GM19397 (cell line): ENCODE data around the gene DIDO1.
A peak's percentile ranks its signal among the peaks of the same experiment; 100 is the strongest.
"Not testable (repeated sequence)": the region's sequence is repeated elsewhere in the genome, so short reads cannot be mapped to it uniquely, and the experiment has no call there.

Source experiments
- ATAC-seq: cut with Tn5 transposase; IDR thresholded peaks from one replicate; pipeline ENCODE4 v1.9.1; 2021; ENCODE audit warnings: mild to moderate bottlenecking, moderate library complexity; ENCODE audit not compliant: unreplicated experiment

DIDO1 gene

DNA sequence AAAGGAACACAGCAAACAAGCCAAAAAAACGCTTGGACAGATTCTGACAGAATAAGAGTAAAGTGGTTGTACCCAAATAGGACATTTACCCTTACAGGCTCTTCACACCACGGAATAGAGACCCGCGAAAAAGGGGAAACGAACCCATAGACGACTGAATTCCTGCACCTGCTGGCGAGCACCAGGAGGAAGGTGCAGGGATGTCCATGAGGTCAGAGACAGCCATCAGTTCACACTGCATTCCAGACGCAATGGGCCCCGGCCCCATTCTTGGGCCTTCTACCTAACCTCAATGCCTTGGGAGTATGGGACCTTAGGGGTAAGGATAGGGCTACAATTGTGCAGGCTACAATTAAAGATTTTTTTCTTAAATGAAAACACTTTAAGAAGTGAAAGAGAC lies 5.2 kb upstream of the DIDO1 start:
- no peak for ATAC-seq

DNA sequence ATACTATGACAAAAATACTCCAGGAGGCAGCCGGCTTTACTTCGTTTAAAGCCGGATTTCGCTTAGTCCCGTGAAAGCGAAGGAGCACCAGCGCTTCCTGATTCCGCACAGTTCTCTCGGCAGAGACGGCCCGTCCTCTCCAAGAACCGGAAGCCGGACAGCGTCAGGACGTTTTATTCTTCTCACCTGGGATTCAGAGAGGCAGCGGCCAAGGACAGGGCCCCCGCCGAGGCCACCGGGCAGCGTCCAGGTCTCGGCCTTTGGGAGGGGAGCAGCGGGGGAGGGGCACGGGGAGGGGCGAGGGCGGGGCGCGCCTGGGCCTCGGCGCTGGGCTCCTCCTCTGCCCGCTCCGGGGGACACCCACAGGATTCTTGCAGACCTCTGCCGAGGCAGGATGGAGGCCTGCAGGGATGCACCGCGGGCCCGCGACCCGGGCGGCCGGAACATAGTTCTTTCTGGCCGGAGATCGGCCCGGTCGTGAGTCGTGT lies 2.8 kb upstream of the DIDO1 start:
- ATAC-seq, result no peak

DNA sequence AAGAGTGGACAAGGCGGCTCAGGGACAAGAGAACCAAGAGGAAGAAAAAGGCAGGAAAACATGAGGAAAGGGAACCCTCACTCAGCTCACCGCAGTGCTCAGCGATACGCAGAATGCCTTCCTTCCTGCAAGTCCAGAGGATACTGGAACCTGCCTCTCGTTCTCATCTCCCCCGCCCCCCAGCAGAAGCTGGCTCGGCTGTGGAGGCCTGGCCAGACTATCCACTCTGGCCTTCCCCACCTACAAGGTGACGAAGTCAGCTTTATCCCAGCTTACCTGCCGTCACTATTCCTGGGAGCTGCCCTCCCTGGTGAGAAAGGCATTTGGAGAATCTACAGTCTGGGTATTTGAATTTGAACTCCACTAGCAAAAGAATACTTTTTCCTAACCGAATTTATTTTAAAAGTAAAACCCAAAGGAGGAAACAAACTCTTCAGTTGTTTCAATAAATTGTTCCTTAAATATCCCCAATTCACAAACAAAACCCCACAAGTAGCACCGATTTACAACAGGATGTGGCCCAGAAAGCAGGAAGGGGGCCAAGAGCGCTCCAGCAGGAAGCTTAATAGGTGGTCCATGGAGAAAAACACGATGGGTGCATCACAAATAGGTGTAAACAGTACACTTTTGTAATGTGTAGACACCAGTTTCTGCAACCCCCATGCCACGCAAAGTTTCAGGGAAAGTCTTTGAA lies 2.1 kb upstream of the DIDO1 start:
- no peak for ATAC-seq

DNA sequence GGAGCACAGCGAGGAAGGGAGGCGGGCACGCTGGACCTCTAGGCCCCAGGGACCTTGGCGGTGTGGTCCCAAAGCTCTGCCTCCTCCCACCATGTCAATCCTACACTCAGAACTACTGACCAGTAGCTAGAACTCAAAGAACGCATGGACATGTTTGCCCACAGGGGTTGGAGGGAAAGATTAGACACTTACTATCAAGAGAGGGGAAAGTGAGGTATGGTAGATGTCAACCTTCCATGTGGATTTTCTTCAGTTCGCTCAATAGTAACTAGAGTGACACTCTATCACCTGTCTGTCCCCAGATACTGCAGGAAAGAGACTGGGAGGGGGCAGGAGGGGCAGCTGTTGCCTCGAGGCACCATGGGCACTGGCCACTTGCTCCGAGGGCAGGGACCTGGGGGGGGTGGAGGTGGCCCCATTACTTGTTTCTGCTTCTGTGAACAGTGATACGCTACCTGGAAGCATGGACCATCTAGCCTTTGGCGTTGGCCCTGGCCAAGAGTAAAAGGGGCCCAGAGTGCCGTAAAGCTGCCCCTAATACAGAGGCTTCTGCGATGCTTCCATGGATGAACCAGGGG lies 912 bp upstream of the DIDO1 start:
- no peak for ATAC-seq

DNA sequence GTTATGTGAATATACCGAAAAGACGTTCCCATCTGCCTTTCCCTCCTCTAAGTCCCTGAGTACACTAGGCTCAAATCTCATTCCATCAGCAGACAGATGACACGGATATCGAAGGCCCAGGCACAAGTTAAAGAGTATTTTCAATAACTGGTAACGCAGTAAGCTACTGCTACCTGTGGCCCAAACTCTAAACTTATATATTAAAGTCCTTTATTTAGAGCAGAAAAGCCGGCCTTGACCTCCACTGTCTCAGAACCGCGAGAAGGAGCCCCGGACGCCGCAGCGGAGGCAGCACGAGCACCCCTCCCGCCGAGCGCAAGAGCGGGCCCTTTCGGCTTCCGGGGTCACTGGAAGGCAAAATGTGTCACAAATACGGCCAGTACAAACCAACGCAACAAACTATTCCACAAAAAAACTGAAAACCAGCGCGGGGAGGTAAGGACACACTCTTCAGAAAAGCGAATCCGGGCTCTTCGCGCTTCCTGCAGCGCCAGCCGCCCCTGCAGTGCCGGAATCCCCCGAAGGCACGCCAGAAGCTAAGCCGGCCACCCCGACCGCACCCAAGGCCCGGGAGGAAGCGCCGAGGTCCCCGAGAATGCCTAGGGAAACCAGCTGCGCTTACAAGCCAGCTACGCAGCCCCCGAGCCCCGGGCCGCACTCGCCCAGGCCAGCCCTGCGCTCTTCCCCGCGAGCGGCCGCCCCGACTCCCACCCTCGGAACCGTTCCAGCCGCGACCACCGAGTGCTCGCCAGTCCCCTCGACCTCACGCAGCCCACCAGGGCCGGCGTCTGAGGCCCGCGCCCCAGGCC lies 681 bp downstream of the DIDO1 start:
- peak; percentile 35 for ATAC-seq

DNA sequence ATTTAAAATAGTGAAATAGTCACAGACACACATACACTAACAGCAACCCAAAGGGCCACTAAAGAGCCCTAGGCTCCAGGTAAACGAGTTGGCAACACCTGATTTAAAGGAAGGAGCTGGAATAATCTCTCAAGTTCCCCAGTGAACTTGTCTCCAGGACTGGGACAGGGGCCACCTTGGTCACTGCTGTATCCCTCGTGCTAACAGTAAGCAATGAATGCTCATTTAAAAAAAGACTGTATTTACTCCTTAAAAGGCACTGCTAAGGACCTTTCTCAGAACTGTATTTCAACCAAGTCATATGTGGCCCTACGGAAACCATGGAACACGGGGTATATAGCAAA lies 1.3 kb downstream of the DIDO1 start:
- no peak for ATAC-seq

DNA sequence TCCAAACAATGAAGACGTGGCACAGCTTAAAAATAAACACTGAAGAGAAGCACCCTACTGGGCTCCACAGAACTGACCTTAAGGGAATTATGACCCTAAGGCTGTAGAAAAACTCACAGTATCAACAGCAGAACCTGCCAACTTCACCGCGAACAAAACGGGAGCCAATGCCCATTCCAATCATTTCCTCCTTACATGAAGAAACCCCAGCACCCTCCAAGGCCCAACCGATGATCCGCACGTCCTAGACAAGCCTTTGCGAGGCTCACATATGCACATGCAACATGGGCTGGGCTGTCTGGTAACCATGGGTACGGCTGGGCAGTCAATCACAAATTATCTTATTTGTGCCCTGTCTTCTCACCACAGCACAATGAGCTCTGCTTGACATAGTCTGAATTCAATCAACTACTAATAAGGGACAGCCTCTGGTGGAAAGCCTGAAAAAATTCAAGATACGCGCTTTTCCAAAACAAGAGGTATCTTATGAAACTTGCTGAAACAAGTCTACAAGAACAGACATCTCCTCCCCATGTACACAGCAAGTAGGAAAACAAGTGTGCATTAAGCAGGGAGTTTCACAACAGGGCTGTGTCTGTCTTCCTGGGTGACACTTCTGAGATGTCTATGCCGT lies 1.7 kb downstream of the DIDO1 start:
- no peak for ATAC-seq

DNA sequence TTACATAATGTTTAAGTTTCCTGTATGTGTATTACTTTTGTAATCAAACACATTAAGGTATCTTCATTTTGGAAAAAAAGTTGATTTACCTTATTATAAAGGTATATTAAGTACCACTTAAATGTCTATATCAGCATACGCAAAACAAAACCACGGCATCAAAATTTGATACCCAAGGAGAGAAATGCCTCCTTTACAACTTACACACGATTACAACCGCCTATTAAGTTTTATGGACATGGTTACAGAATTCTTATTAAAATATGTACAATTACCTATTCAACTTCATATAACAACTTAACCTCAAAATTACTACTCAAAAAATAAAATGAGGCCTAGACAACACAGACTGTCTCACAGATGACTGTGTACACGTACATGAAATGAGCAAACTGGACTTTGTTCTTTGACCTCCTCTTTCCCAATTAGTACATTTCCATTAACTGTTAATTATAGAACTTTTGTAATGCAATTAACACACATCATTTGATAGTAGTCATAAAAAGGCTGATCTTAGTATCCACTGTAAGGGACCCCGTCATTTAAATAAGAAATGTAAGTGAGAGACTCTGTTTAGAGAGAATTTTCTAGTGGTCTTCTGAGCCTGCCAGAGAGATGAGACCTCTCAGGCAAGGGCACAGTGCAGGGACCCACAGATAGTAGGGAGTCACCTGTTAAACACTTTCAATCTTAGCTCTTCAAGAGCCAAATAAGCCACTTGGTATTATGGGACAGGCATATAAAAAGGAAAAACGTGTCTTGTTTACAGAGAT lies 2.5 kb downstream of the DIDO1 start:
- ATAC-seq, result no peak

DNA sequence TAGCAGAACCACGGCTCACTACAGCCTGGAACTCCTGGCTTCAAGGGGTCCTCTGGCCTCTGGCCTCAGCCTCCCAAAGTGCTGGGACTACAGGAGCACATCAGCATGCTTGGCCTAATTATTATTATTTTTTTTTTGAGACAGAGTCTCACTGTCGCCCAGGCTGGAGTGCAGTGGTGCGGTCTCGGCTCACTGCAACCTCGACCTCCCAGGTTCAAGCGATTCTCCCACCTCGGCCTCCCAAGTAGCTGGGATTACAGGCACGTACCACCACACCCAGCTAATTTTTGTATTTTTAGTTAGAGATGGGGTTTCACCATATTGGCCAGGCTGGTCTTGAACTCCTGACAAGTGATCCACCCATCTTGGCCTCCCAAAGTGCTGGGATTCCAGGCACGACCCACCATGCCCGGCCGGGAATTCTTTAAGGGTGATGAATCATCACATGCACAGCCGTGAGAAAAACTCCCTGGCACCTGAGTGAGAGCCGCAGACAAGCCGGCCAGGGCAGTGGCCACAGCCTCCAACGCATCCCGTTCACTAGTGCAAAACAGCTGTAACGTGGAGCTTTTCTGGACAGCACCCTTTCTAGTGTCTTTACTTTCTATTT lies 3.1 kb downstream of the DIDO1 start:
- not testable (repeated sequence) for ATAC-seq

DNA sequence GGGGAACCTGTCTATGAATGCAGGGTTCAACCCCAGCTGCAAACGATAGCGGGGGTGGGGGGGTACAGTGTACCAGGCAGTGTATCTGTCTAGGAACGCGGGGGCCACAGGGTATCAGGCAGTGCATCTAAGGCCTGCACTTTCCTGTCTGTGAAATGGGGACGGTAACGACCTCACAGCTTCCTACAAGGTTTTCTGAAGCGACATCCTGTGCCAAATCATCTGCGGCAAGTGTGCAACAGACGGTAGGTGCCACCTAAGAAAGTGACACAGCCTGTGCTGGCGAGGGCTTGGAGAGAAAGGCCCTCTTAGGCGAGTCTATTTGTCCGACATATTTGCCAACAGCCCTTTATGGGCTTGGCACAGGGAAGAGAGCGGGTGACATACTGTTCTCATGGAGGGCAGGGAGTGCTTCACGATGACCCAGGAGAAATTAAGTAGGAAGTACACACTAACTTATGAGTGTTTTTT lies 3.8 kb downstream of the DIDO1 start:
- ATAC-seq, result no peak

DNA sequence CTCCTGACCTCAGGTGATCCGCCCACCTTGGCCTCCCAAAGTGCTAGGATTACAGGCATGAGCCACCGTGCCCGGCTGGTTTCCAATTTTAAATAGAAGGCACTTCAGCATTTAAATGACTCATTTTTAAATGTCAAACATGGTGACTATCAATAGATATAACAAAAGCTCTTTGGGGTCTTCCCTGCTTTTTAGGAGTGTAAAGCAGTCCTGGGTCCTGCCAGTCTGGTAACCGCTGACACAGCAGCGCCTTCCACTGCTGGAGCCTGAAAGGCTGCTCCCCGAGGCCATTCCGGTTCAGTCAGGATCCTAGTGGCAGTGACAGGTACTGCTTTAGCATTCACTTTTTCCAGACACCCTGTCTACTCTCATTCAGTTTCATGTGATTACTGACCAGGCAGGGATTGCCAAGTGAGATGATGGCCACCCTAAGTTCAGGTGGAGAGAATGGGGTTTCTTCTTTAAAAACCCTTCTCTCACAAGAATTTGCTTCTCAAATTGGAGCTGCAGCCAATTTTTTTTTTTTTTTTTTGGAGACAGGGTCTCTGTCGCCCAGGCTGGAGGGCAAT lies 5.1 kb downstream of the DIDO1 start:
- no peak for ATAC-seq

DNA sequence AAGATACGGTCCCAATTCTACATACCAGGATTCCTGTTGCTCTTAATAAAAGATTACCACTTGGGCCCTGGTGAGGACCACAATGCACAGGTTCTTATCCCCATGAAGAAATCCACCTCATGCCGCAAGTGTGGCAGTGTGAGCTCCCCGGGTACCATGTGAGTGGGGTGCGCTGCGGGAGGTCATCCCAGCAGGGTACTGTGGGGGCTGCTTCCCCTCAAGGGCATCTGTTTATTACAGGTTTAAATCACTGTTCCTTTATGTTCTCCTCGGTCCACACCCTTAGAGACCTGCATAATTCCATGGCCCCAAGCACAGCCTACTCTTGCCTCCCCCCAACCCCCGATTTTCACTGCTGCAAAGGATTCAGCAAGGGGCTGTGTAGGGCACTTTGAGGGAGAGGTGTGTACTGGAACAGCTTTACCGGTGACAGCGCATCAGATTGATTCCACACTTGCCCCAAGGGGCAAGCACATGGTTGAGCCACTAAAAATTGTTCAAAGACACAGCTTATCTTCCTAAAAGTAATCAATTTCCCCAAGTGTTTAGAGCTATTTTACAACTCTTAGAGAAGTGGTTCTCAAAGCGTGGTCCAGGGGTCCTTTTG lies 6.2 kb downstream of the DIDO1 start:
- ATAC-seq, result no peak

DNA sequence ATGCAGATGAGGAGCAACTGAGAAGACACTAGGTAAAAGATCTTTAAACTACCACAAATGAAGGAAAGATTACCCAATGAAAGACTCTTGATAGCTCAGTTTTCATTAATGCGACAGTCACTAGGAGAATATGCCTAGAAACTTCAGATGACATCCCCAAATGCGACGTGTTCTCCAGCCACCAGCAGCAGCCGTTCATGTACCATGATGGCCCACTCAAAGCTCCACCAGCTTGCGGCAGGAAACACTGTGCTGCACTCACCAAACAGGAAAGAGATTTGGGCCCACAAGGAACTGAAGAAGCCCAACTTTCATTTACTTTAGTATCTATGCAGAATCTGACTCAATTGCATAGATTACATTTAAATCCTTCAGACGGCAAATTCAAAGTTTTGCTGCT lies 7.5 kb downstream of the DIDO1 start:
- no peak for ATAC-seq

DNA sequence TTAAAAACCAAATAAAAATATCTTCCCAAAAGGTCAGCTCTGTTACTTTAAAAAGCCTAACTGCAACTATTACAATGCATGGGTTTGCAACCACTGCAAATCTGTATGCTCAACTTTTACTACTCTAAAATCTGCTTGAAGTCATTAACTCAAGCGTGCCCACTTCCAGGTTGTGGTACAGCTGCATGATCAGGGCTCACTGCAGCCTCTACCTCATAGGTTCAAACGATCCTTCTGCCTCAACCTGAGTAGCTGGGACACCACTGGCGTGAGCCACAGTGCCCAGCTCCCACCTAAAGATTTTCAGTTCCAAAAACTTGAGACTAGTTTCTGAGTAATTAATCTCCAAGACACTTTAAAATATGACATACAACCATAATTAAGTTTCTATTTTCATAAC lies 8.2 kb downstream of the DIDO1 start:
- ATAC-seq, result no peak

DNA sequence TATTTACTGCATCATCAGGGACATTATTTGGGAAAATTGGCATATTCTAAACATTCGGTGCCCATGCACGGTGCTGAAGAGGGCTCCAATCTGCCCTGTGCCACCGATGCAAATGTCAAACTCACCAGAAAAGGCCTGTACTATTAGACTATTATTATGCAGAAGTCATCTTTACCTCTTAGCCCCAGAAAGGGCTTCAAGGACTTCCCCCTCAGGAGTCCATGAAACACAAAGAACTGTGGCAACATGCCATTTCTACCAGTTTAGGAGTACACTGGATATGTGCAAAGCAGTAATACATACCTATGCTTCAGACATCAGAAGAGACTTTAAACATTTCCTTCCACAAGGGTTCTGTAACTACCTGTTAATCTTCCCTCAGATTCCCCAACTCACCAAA lies 8.6 kb downstream of the DIDO1 start:
- ATAC-seq, result no peak

DNA sequence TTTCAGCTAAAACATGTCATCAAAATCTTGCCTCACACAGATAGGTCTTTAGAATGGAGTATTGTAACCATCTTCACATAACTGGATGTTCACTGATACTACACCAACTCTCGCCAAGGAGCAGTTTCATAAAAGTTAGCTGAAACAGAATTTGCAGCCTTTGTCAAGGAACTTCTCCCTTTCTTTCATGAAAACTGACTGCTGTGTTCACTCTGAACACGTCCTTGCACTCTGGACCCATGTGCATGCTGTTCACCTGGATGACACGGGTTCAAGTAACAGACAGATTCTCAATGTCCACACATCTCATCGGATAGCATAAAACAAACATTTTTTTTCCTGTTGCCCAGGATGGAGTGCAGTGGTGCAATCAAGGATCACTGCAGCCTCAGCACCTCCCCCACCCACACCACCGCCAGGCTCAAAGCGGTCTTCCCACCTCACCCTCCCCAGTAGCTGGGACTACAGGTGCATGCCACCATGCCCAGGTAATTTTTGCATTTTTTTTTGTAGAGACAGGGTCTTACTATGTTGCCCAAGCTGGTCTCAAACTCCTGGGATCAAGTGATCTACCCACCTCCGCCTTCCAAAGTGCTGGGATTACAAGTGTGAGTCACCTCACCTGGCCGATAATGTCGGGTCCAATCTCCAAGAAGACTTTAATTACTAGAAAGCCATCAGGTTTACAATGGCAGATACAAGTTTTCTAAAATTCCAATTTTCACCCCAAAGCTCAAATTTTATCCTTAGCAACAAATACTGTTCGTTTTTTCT lies 9.4 kb downstream of the DIDO1 start:
- no peak for ATAC-seq

DNA sequence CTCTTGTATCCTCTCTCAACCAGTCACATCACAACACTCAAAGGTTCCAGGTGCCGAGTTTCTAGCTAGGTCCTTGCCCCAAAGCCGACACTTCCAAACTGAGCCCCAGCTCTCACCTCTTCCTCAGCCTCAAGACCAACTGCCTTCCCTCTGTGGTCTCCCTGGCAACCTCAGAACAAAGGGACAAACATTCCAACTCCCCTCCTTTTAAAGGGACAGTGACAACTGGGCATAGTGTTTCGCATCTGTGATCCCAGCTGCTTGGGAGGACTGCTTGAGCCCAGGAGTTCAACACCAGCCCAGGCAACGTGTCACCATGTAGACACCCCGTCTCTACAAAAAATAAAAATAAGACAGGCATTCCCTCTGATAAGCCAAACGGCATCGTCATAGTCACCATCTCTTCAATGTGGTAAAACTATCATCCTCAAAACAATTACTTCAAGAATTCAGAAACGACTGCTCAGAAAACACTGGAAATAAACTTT lies 11.3 kb downstream of the DIDO1 start:
- no peak for ATAC-seq

DNA sequence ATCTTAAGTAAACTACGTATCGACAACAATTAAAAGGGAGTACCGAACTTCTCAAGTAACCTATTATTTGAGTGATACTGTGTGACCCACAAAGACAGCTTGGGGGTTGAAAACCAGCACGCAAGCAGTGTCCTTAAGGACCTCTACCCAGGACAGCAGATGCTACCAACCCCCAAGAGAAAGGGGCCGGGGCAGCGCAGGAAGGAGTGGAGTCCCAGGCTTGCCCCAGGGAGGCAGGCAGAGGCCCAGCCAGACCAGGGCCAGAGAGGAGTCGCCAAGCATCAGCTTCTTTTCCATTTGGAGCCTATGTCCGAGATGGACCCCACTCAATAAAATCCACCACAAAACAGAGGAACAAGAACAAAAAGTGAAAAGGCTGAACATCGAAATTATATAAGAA lies 11.9 kb downstream of the DIDO1 start:
- no peak for ATAC-seq
